KMS-11 (cell line): ENCODE measurements around the gene C1orf94.

ENCODE experiments used
- H2AFZ ChIP-seq: fragments of 200-600 bp; sonication (generic); 2 replicates; pipeline ENCODE4 v1.6.1; 2016; ENCODE audit warnings: antibody characterized with exemption, mixed run types, low read depth
- H3K27ac ChIP-seq: fragments of 200-600 bp; sonication (generic); 2 replicates; pipeline ENCODE4 v1.6.1; 2016; ENCODE audit warnings: mild to moderate bottlenecking, mixed run types
- H3K27me3 ChIP-seq: fragments of 200-600 bp; sonication (generic); 2 replicates; pipeline ENCODE4 v1.6.1; 2017; ENCODE audit warnings: mild to moderate bottlenecking, low read depth, mixed run types, moderate library complexity; ENCODE audit not compliant: insufficient read depth
- H3K36me3 ChIP-seq: fragments of 200-600 bp; sonication (generic); 2 replicates; pipeline ENCODE4 v1.6.1; 2017; ENCODE audit warnings: mild to moderate bottlenecking, mixed run types; ENCODE audit not compliant: insufficient read depth
- H3K4me1 ChIP-seq: fragments of 200-600 bp; sonication (generic); 2 replicates; pipeline ENCODE4 v1.6.1; 2016; ENCODE audit warnings: mild to moderate bottlenecking, low read depth, mixed run types; ENCODE audit not compliant: poor library complexity, severe bottlenecking
- H3K4me2 ChIP-seq: fragments of 200-600 bp; sonication (generic); 2 replicates; pipeline ENCODE4 v1.7.0; 2016; ENCODE audit warnings: mild to moderate bottlenecking, mixed run types
- H3K4me3 ChIP-seq: fragments of 200-600 bp; sonication (generic); IDR thresholded peaks from 2 replicates; pipeline ENCODE4 v1.6.1; 2017; ENCODE audit warnings: low read depth, low read length, mixed read lengths; ENCODE audit not compliant: insufficient read depth
- H3K79me2 ChIP-seq: fragments of 200-600 bp; sonication (generic); 2 replicates; pipeline ENCODE4 v1.6.1; 2016; ENCODE audit warnings: low read depth, mixed run types; ENCODE audit not compliant: insufficient read depth
- H3K9ac ChIP-seq: fragments of 200-600 bp; sonication (generic); 2 replicates; pipeline ENCODE4 v1.6.1; 2016; ENCODE audit warnings: mild to moderate bottlenecking, mixed run types
- H4K20me1 ChIP-seq: fragments of 200-600 bp; sonication (generic); 2 replicates; pipeline ENCODE4 v1.6.1; 2016; ENCODE audit warnings: mild to moderate bottlenecking, mixed run types; ENCODE audit not compliant: insufficient read depth
- TF ChIP-seq, protein P1 (sequence below): fragments of 200-600 bp; sonication (generic); conservative IDR thresholded peaks from 2 replicates; pipeline ENCODE4 v1.6.1; 2017; ENCODE audit warnings: low read depth, mild to moderate bottlenecking, antibody characterized with exemption, low read length, moderate library complexity, mixed read lengths

Gene C1orf94

DNA sequence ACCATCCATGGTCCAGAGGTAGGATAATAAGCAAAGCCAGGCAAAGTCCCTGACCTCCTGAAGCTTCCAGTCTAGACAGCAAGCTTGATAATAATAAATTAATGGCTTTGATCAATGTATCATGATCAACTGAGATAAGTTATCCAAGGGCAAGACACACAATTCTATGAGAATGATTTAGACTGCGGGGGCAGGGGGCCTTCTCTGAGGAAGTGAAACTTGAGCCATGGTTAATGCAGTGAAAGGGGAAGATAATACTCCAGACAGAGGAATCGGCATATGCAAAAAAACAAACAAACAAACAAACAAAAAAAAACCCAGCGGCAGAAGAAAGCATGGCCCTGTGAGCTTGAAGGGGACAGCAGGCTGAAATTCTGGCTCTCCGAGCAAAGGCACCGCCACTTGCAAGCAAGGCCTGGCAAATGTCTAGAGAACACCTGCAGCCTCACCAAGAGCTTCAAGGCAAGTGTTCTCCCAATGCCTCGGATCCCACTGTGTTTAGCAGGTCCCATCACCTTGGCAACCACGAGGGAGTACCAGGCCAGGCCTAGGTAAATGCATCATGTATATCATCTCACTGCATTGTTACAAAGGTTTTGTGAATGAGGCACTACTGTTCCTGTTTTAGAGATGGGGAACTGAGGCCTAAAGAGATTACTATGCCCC is 36.6 kb upstream of the C1orf94 start:
- Histone ChIP-seq H3K4me3 (no peak overlapping the region), H3K27ac (no peak overlapping the region), H2AFZ (no peak overlapping the region), H3K4me1 (no peaks in the 10 kb centered on the region), H3K27me3 (no peaks in the 10 kb centered on the region), H3K79me2 (no peaks in the 10 kb centered on the region), H3K36me3 (no peaks in the 10 kb centered on the region), H3K9ac (no peak overlapping the region), H3K4me2 (no peak overlapping the region), H4K20me1 (no peaks in the 10 kb centered on the region)
- TF ChIP-seq, protein P1, sequence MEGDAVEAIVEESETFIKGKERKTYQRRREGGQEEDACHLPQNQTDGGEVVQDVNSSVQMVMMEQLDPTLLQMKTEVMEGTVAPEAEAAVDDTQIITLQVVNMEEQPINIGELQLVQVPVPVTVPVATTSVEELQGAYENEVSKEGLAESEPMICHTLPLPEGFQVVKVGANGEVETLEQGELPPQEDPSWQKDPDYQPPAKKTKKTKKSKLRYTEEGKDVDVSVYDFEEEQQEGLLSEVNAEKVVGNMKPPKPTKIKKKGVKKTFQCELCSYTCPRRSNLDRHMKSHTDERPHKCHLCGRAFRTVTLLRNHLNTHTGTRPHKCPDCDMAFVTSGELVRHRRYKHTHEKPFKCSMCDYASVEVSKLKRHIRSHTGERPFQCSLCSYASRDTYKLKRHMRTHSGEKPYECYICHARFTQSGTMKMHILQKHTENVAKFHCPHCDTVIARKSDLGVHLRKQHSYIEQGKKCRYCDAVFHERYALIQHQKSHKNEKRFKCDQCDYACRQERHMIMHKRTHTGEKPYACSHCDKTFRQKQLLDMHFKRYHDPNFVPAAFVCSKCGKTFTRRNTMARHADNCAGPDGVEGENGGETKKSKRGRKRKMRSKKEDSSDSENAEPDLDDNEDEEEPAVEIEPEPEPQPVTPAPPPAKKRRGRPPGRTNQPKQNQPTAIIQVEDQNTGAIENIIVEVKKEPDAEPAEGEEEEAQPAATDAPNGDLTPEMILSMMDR, result no peak

DNA sequence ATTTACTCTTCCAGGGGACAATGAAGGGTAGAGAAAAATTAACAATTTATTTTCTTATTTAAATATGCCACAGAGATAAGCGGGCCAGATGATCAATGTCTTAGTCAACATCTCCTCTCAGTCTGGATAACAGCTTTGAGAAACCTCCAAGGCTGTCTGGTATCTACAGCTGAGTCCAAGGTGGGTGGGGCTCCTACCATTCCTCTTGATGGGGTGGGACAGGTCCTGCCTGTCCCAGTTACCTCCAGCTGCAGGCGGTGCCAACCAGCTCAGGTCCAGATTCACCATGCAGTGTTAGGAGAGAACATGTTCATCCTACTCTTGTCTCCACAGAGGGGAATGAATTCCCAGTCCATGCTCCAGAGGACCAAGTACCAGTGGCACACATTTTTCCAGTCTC is 32.7 kb upstream of the C1orf94 start:
- H3K4me3 ChIP-seq, result no peak overlapping the region
- no peak overlapping the region for H3K27ac ChIP-seq
- H3K36me3 ChIP-seq, result no peaks in the 10 kb centered on the region
- H2AFZ ChIP-seq, result no peak overlapping the region
- H3K4me1 ChIP-seq, result no peaks in the 10 kb centered on the region
- no peaks in the 10 kb centered on the region; the same call in 1 of the 2 replicates for H3K27me3 ChIP-seq
- H3K9ac ChIP-seq, result no peak overlapping the region
- no peaks in the 10 kb centered on the region for H4K20me1 ChIP-seq
- TF ChIP-seq, protein P1, result no peak
- H3K4me2 ChIP-seq, result no peak overlapping the region
- H3K79me2 ChIP-seq, result no peaks in the 10 kb centered on the region

DNA sequence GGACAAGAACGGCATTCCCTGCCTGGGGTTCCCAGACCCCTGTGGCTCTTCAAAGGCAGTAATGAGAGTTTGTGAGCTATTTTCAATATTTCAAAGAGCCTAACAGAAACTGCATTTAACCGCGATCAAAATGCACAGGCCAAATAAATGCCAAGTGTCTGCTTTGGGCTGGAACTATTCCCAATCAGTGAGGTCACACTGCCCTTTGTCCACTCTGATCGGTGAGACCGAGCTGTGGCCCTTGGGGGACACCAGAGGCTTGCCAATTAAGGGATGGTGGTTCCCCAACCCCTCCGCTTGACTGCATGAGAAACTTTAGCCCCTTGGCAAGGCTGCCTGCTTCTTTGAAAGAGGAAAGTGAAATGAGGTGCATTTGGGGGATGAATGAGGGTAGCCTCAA is 31.9 kb upstream of the C1orf94 start:
- Histone ChIP-seq H2AFZ (no peak overlapping the region), H4K20me1 (no peaks in the 10 kb centered on the region), H3K4me1 (no peaks in the 10 kb centered on the region), H3K36me3 (no peaks in the 10 kb centered on the region), H3K4me2 (no peak overlapping the region), H3K27me3 (no peaks in the 10 kb centered on the region; the same call in 1 of the 2 replicates), H3K27ac (no peak overlapping the region), H3K4me3 (no peak overlapping the region), H3K9ac (no peak overlapping the region), H3K79me2 (no peaks in the 10 kb centered on the region)
- TF ChIP-seq, protein P1, result no peak

DNA sequence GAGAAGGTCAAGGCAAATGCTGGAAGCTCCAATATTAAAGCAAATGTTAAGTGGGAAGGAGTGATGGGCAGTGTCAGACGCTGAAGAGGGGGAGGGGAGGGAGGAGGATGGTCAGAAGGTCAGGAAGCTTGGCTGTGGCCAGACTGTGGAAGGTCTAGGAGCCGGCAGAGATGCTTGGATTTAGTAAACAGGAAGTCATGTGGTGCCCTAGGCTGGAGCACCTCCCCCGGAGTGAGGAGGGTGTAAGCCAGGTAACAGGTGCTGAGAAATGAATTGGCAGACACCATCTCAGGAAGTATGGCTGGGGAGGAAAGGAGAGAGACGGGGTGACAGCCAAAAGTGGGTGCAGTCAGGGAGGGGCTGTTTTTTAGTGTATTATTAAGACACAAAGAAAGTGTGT is 29.4 kb upstream of the C1orf94 start:
- no peak overlapping the region for H3K4me2 ChIP-seq
- no peak overlapping the region for H3K27ac ChIP-seq
- H3K4me1 ChIP-seq, result no peaks in the 10 kb centered on the region
- no peaks in the 10 kb centered on the region for H4K20me1 ChIP-seq
- no peak overlapping the region for H3K4me3 ChIP-seq
- no peak overlapping the region for H2AFZ ChIP-seq
- no peaks in the 10 kb centered on the region for H3K36me3 ChIP-seq
- no peaks in the 10 kb centered on the region for H3K79me2 ChIP-seq
- H3K27me3 ChIP-seq, result no peaks in the 10 kb centered on the region; the same call in 1 of the 2 replicates
- TF ChIP-seq, protein P1, result no peak
- H3K9ac ChIP-seq, result no peak overlapping the region
